ENCODE measurements around the gene GNMT.
"Not testable (repeated sequence)": the region's sequence is repeated elsewhere in the genome, so short reads cannot be mapped to it uniquely, and the experiment has no call there.

Gene GNMT

DNA sequence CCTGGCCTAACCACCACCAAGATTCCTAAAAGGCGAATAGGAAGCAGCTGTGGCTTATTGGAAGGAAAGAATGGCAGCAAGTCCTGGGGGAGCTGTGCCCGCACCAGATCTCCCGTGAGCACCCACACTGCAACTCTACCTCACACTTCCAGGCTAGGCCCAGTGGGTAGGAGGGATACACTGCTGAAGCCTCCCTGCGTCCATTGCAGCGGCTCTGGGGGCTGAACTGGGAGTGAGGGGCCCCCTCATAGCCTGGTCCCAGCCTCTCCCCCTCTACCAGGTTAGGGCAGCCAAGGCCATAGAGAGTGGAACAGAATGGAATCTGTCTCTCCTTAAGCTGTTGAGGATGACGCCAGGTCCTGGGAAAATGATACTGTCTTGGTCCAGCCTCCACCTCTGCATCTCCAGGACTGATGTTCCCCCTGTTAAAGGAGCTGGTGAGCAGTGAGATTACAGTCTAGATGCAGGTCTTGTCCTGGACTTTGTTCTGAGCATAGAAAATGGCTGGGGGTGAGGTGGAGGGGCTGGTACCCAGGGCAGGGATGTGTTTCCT is 20.0 kb upstream of the GNMT start:
- no peaks in the 10 kb centered on the region for H3K27me3 ChIP-seq (ENCODE audit: insufficient read depth, low read length)
- no peaks in the 10 kb centered on the region for H3K9me2 ChIP-seq (ENCODE audit: low read depth, low read length)
- H3K79me2 ChIP-seq (ENCODE audit: insufficient read depth, low read length), result no peaks in the 10 kb centered on the region
- H3K27ac ChIP-seq (ENCODE audit: low read depth, low read length, poor library complexity, severe bottlenecking), result no peak overlapping the region
- no peak overlapping the region for H3K9ac ChIP-seq (ENCODE audit: low read length)
- peaks cover 65% of the 10 kb centered on the region for H3K36me3 ChIP-seq (ENCODE audit: insufficient read depth, low read length)
- H2AFZ ChIP-seq (ENCODE audit: low read length), result no peak overlapping the region
- no peaks in the 10 kb centered on the region for H3K4me1 ChIP-seq (ENCODE audit: insufficient read depth, low read length, severe bottlenecking)
- TF ChIP-seq EZH2 (IDR thresholded peaks at IDR 0.05; ENCODE audit: borderline replicate concordance, low read length), result no peak
- TF ChIP-seq, protein P1, sequence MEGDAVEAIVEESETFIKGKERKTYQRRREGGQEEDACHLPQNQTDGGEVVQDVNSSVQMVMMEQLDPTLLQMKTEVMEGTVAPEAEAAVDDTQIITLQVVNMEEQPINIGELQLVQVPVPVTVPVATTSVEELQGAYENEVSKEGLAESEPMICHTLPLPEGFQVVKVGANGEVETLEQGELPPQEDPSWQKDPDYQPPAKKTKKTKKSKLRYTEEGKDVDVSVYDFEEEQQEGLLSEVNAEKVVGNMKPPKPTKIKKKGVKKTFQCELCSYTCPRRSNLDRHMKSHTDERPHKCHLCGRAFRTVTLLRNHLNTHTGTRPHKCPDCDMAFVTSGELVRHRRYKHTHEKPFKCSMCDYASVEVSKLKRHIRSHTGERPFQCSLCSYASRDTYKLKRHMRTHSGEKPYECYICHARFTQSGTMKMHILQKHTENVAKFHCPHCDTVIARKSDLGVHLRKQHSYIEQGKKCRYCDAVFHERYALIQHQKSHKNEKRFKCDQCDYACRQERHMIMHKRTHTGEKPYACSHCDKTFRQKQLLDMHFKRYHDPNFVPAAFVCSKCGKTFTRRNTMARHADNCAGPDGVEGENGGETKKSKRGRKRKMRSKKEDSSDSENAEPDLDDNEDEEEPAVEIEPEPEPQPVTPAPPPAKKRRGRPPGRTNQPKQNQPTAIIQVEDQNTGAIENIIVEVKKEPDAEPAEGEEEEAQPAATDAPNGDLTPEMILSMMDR (IDR thresholded peaks at IDR 0.05; ENCODE audit: low read length), result no peak
- H3K9me3 ChIP-seq (ENCODE audit: low read length), result no peaks in the 10 kb centered on the region
- H3K4me2 ChIP-seq (ENCODE audit: low read length), result no peak overlapping the region
- no peaks in the 10 kb centered on the region for H4K20me1 ChIP-seq (ENCODE audit: insufficient read depth, low read length)
- H3F3A ChIP-seq (ENCODE audit: insufficient read depth, low read length), result no peaks in the 10 kb centered on the region
- no peak overlapping the region for H3K4me3 ChIP-seq (ENCODE audit: low read depth, low read length, poor library complexity, severe bottlenecking)

DNA sequence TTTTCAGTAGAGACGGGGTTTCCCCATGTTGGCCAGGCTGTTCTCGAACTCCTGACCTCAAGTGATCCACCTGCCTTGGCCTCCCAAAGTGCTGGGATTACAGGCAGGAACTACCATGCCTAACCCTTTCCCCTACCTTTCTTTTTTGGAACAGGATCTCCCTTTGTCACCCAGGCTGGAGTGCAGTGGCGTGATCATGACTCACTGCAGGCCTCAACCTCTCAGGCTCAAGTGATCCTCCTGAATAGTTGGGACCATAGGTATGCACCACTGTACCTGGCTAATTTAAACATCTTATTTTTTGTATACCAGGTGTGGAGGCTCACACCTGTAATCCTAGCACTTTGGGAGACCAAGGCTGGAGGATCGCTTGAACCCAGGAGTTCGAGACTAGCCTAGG is 19.2 kb upstream of the GNMT start:
- H3F3A ChIP-seq (ENCODE audit: insufficient read depth, low read length); H3K4me1 ChIP-seq (ENCODE audit: insufficient read depth, low read length, severe bottlenecking); H3K9me2 ChIP-seq (ENCODE audit: low read depth, low read length); H3K27me3 ChIP-seq (ENCODE audit: insufficient read depth, low read length); H3K4me3 ChIP-seq (ENCODE audit: low read depth, low read length, poor library complexity, severe bottlenecking); H3K9ac ChIP-seq (ENCODE audit: low read length); H2AFZ ChIP-seq (ENCODE audit: low read length); H3K27ac ChIP-seq (ENCODE audit: low read depth, low read length, poor library complexity, severe bottlenecking); H3K4me2 ChIP-seq (ENCODE audit: low read length); H3K9me3 ChIP-seq (ENCODE audit: low read length); H3K79me2 ChIP-seq (ENCODE audit: insufficient read depth, low read length); H4K20me1 ChIP-seq (ENCODE audit: insufficient read depth, low read length): not testable (repeated sequence)
- H3K36me3 ChIP-seq (ENCODE audit: insufficient read depth, low read length), result peaks cover 57% of the 10 kb centered on the region

DNA sequence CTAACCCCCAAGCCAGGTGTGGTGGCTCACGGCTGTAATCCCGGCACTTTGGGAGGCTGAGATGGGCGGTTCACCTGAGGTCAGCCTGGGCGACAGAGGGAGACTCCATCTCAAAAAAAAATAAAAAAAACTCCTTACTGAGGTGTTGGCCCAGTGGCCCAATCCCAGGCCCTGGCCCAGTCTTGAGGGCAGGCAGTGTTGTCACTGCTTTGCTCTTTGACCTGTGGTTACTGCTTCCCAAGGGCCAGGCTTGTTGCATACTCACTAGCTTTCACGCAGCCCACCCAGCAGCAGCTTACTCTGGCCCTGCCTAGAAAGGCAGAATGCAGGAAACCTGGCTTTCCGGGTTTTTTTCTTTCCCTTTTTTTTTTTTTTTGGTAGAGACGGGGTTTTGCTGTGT is 18.1 kb upstream of the GNMT start:
- Histone ChIP-seq H2AFZ (ENCODE audit: low read length) (no peak overlapping the region), H3K9me3 (ENCODE audit: low read length) (no peaks in the 10 kb centered on the region), H4K20me1 (ENCODE audit: insufficient read depth, low read length) (no peaks in the 10 kb centered on the region), H3K27me3 (ENCODE audit: insufficient read depth, low read length) (no peaks in the 10 kb centered on the region), H3K79me2 (ENCODE audit: insufficient read depth, low read length) (no peaks in the 10 kb centered on the region), H3K4me1 (ENCODE audit: insufficient read depth, low read length, severe bottlenecking) (no peaks in the 10 kb centered on the region), H3K4me3 (ENCODE audit: low read depth, low read length, poor library complexity, severe bottlenecking) (no peak overlapping the region), H3F3A (ENCODE audit: insufficient read depth, low read length) (no peaks in the 10 kb centered on the region), H3K9me2 (ENCODE audit: low read depth, low read length) (no peaks in the 10 kb centered on the region), H3K27ac (ENCODE audit: low read depth, low read length, poor library complexity, severe bottlenecking) (no peak overlapping the region), H3K36me3 (ENCODE audit: insufficient read depth, low read length) (peaks cover 46% of the 10 kb centered on the region), H3K4me2 (ENCODE audit: low read length) (no peak overlapping the region), H3K9ac (ENCODE audit: low read length) (no peak overlapping the region)
- TF ChIP-seq EZH2 (IDR thresholded peaks at IDR 0.05; ENCODE audit: borderline replicate concordance, low read length), result no peak
- TF ChIP-seq, protein P1 (IDR thresholded peaks at IDR 0.05; ENCODE audit: low read length), result no peak

DNA sequence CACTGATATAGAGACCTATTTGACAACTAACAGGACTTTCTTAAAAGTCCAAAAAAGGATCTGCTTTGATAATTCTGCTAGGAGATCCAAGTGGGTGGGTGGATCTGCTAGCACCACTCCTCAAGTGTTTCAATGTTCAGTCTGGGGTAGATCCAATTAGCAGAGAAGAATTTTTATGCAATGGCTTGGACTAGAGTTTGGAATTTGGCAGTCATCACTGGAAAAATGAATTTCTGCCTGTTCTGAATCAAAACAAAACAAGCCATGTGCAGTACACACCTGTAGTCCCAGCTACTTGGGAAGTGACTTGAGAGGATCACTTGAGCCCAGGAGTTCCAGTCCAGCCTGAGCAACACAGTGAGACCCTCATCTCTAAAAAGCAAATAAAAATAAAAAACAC is 12.6 kb upstream of the GNMT start:
- H3K9ac ChIP-seq (ENCODE audit: low read length), result no peak overlapping the region
- H3K27ac ChIP-seq (ENCODE audit: low read depth, low read length, poor library complexity, severe bottlenecking), result no peak overlapping the region
- H4K20me1 ChIP-seq (ENCODE audit: insufficient read depth, low read length), result no peaks in the 10 kb centered on the region
- no peaks in the 10 kb centered on the region for H3K4me1 ChIP-seq (ENCODE audit: insufficient read depth, low read length, severe bottlenecking)
- no peaks in the 10 kb centered on the region for H3K79me2 ChIP-seq (ENCODE audit: insufficient read depth, low read length)
- no peak overlapping the region for H3K4me2 ChIP-seq (ENCODE audit: low read length)
- no peak overlapping the region for H2AFZ ChIP-seq (ENCODE audit: low read length)
- H3K4me3 ChIP-seq (ENCODE audit: low read depth, low read length, poor library complexity, severe bottlenecking), result no peak overlapping the region
- no peaks in the 10 kb centered on the region for H3K27me3 ChIP-seq (ENCODE audit: insufficient read depth, low read length)
- no peaks in the 10 kb centered on the region for H3K9me2 ChIP-seq (ENCODE audit: low read depth, low read length)
- H3K9me3 ChIP-seq (ENCODE audit: low read length), result no peaks in the 10 kb centered on the region
- no peak for TF ChIP-seq EZH2 (IDR thresholded peaks at IDR 0.05; ENCODE audit: borderline replicate concordance, low read length)
- TF ChIP-seq, protein P1 (IDR thresholded peaks at IDR 0.05; ENCODE audit: low read length), result no peak
- peaks cover 10% of the 10 kb centered on the region for H3K36me3 ChIP-seq (ENCODE audit: insufficient read depth, low read length)
- no peaks in the 10 kb centered on the region for H3F3A ChIP-seq (ENCODE audit: insufficient read depth, low read length)
